Spinal cord (tissue), 10 donors: ENCODE results near the gene PLOD3. TPM values are rescaled to one million over a fixed set of nuclear protein-coding genes. Genes with fewer than 3 reads are reported as not detected.

Source experiments
- DNase-seq, 6 donors: peaks; one replicate each; pipeline versions ENCODE4 v3.0.0 to v3.0.0-alpha.2; 2013 to 2015; ENCODE audit warnings: low spot score in 6 of 6, low read depth in 4 of 6
- H3K27ac ChIP-seq: one replicate; pipeline ENCODE4 v1.5.1; 2013; ENCODE audit warnings: low read depth, low read length, control low read depth
- H3K27me3 ChIP-seq: one replicate; pipeline ENCODE4 v1.6.1; 2013; ENCODE audit warnings: low read length; ENCODE audit not compliant: control insufficient read depth, insufficient read depth
- H3K36me3 ChIP-seq: one replicate; pipeline ENCODE4 v1.6.1; 2013; ENCODE audit warnings: low read length; ENCODE audit not compliant: control insufficient read depth, insufficient read depth
- H3K4me1 ChIP-seq: one replicate; pipeline ENCODE4 v1.6.1; 2013; ENCODE audit warnings: low read length; ENCODE audit not compliant: control insufficient read depth, insufficient read depth
- H3K4me3 ChIP-seq: one replicate; pipeline ENCODE4 v1.5.1; 2013; ENCODE audit warnings: low read depth, low read length, control low read depth
- H3K9me3 ChIP-seq: one replicate; pipeline ENCODE4 v1.6.1; 2013; ENCODE audit warnings: low read length; ENCODE audit not compliant: control insufficient read depth, insufficient read depth
- WGBS: methylation state at CpG from one replicate; pipeline ENCODE4 v1.1.5; 2013; ENCODE audit warnings: missing lambda C conversion rate; ENCODE audit not compliant: insufficient coverage; 5-methylcytosine and 5-hydroxymethylcytosine counted together
- polyA plus RNA-seq, 2 donors: library from polyadenylated mRNA; unstranded; fragments of 120-200 nt; gene quantifications; one replicate each; pipeline ENCODE4 v1.2.1, GENCODE V29; 2013; ENCODE audit not compliant: insufficient read length in 2 of 2
- total RNA-seq, 2 donors: library from RNA; depleted of rRNA in 1 of 2; stranded (reverse); fragments of 120-200 nt in 1 of 2; fragments of >200 nt in 1 of 2; gene quantifications; one replicate each; pipeline versions ENCODE4 v1.2.3 to v1.2.4, GENCODE V29; 2013 to 2014
- donor health status: healthy.

PLOD3 gene
- total and polyA plus RNA-seq, 4 donors = 26.2 to 71.7 (median 48.5) TPM

DNA sequence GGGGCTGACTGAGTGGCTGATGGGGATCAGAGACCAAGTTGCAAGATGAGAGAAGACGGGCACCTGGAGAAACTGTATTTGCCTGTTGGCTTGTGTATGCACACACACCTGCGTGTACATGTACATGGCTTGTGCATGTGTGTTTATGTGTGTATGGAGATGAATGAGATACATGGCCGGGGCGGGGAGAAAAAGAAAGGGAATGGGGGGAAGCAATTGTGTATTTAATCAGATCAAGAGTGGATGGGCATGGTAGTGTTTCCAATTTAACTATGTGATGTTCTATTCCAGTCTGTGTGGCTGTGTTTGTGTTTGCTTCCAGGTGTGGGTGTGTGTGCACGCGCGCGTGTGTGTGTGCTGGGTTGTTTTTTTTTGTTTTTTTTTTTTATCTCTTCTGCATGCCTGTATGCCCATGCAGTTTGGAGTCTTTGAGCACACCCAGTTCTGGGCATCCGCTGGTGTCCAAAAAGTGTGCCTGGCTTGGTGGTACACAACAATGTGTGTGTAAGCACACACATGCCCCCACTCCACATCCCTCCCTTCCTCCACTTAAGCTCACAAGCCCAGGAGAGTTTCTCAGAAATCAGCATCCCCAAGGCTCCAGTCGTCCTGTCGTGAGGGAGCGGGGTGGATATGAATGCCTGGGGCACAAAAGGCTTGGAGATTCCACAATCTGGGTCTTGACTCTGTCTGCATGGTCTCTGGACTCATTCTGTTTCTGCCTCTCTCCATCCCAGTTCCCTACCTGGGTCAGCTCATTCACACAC is 49.6 kb downstream of the PLOD3 start:
- Histone ChIP-seq H3K27ac (no peak overlapping the region), H3K27me3 (peaks cover 86% of the 10 kb centered on the region), H3K4me3 (no peak overlapping the region), H3K4me1 (peaks cover 75% of the 10 kb centered on the region), H3K9me3 (no peaks in the 10 kb centered on the region), H3K36me3 (peaks cover 9% of the 10 kb centered on the region)
- DNase-seq = peak in 2 of 6 donors; percentile 5 to 23
- WGBS = 2% methylated on average over 8 of the region's 12 CpGs

DNA sequence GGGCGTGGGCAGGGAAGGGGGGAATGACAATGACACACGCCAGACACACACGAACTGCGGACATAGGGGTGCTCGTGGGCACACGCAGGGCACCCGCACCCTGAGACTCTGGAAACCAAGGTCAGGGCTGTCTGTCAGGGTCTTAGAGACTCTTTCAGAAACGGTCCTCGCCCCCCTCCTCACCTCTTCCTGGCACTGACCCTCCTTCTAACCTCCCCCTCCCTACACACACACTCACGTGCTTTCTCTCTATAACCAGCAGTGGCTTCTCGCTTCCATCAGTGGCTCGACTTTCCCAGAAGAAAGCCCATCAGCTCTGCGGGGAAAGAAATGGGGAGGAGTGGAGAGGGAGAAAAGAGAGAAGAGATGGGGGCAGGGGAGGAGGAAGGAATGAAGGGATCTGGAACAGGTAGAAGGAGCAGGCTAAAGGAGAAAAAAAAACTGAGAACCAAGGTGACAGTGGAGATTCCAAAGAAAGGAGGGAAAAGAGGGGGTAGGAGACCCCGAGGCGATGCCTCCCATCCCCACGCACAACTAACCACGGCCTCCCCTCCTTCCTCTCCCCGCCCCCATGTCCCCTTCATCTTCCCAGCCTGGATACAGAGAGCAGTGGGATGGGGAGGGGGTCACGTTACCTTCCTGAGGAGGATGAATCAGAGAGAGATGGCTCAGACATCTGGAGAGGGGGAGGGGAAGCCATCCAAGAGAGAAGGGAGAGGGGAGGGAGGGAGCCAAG is 50.3 kb downstream of the PLOD3 start:
- 1% methylated on average over 12 of the region's 19 CpGs for WGBS
- Histone ChIP-seq H3K36me3 (peaks cover 7% of the 10 kb centered on the region), H3K4me3 (peak overlapping the region; percentile 12), H3K4me1 (peaks cover 74% of the 10 kb centered on the region), H3K27me3 (peaks cover 79% of the 10 kb centered on the region), H3K27ac (no peak overlapping the region), H3K9me3 (no peaks in the 10 kb centered on the region)
- DNase-seq = peak in 2 of 6 donors; percentile 51 to 92

DNA sequence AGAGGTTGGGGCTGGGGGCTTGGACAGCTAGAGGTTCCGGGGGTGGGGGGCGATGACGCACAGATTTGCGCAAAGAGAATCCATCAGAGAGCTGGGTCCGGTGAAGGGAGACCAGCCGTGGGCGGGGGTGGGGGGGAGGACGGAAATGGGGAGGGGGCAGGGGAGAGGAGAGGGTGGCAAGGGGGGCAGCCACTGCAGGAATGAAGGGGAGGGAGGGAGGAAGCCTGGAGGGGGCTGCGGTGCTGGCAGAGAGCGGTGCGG is 50.8 kb downstream of the PLOD3 start:
- Histone ChIP-seq H3K9me3 (no peaks in the 10 kb centered on the region), H3K27ac (no peak overlapping the region), H3K36me3 (peaks cover 2% of the 10 kb centered on the region), H3K4me3 (peak overlapping the region; percentile 12), H3K27me3 (peaks cover 74% of the 10 kb centered on the region), H3K4me1 (peaks cover 70% of the 10 kb centered on the region)
- DNase-seq = no peak
- WGBS = 0% methylated on average over 3 of the region's 11 CpGs

DNA sequence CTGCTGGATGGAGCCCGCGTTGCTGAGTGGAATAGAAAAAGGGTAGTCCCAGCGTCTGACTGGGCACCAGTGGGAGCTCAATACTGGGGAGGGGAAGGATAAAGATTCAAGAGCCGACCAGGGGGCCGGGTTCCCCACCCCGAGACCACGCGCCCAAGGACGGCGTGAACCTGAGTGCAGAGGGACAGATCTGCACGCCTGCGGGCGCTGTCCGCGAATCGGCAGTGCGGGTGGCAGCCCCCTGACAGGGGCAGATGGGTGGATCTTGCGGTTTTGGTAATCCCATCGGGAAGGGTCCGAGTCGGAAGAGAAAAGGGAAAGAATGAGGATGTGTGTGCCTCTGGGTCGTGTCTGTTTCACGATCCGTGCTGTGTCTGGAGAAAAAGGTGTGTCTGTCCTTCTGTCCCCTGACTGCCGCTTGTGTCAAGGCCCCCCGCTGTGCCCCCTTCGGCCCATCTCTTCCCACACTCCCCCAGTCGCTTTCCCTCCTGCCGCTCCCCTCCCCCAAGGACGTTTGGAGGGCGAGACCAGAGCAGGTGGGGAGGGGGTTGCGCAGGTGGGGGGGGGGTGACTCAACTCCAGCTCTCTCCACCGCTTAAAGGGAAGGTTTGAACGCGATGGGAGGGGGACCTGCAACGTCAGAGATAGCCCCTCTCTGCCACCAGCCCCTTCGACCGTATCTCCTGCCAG is 51.3 kb downstream of the PLOD3 start:
- DNase-seq = peak in 2 of 6 donors; percentile 24 to 92
- Histone ChIP-seq H3K4me3 (peak overlapping the region; percentile 35), H3K27ac (peak overlapping the region; percentile 47), H3K36me3 (peaks cover 2% of the 10 kb centered on the region), H3K9me3 (no peaks in the 10 kb centered on the region), H3K27me3 (peaks cover 70% of the 10 kb centered on the region), H3K4me1 (peaks cover 66% of the 10 kb centered on the region)
- under 1% methylated on average over 22 of the region's 38 CpGs for WGBS

DNA sequence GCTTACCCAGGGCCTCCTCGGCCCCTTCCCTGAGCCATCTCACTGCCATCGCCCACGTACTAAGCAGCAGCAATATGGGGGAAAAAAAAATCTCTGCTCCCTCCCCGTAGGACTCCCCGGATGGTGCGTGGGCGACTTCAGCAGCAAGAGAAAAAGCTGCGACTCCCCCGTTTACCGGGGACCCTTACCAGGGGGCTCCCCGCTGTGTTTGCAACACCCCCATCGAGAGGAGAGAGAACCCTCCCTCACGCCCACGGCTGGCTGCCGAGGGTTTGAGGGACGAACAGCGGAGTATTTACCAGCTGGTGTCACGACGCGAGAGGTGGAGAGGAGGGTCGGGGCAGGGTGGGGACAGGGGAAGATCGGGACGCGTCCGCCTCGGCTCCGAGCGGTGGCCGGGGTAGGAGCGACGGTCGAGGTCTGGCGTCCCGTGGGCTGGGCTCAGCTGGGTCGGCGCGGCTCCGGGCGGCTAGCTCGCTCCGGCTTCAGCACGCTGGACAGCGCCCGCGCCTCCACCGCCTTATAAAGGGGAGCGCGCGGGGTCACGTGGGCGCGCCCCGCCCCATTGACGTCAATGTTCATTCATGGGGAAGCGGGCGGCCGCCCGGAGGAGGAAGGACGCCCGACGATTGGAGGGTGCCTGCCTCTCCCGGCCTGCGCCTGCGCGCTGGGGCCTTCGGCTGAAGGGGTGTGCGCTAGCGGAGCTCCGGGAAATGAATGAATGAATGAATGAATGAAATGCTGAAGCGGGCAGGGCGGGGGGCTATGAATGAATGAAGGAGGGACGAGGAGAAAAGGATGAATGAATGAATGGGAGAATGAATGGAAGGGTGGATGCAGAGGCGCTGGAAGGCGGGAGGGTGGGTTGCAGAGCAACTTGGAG is 52.1 kb downstream of the PLOD3 start, which contains the start of gene VGF:
Gene VGF, minus strand, starts transcription at position 495 of the 883 bp plus-strand sequence. CDS start 726 bp downstream, outside the sequence.
- Histone ChIP-seq H3K9me3 (no peaks in the 10 kb centered on the region), H3K4me1 (peaks cover 63% of the 10 kb centered on the region), H3K4me3 (peak within 1 kb of the TSS; percentile 41), H3K27ac (peak within 1 kb of the TSS; percentile 47), H3K27me3 (peaks cover 62% of the 10 kb centered on the region), H3K36me3 (peaks cover 9% of the 10 kb centered on the region)
- WGBS = 0% methylated on average over 67 of the region's 74 CpGs
- DNase-seq = peak; percentile 84 to 99 (median 90)

DNA sequence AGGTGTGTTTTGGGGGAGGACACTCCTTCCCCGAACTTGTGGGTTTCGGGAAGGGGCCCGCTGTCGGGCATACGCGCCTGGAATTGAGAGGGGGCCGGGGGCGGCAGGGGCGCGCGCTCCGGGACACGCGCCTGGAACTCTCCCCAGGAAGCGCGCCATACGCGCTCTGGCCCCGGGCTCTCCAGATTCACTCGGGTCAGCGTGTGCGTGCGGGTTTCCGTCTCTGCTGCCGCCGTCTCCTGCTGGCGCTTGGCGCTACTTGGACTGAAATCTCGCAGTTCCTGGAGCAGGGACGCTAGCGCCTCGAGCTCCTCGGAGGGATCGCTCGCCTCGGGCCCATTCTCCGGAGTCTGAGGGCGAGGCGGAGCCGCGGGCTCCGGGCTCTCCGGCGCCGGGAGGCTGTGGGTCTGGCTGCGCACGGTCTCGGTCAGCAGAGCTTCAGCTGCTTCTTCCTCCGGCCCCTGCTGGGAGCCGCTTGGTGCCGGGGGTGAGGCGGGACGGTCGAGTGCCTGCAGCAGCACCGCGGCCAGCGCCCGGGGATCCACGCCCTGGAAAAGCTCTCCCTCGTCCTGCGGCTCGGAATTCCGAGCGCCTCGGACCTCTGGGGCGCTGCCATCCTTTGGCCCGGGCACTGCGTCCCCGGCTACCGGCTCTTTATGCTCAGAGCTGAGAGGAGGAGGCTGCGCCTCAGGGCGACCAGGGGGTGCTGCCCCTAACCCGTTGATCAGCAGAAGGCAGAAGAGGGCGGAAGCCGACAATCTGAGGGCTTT is 53.1 kb downstream of the PLOD3 start:
- Histone ChIP-seq H3K27me3 (peaks cover 51% of the 10 kb centered on the region), H3K27ac (no peak overlapping the region), H3K4me1 (peaks cover 53% of the 10 kb centered on the region), H3K4me3 (peak overlapping the region; percentile 41), H3K9me3 (no peaks in the 10 kb centered on the region), H3K36me3 (peaks cover 20% of the 10 kb centered on the region)
- WGBS = under 1% methylated on average over 75 of the region's 75 CpGs
- DNase-seq = peak in 1 of 6 donors; percentile 28

DNA sequence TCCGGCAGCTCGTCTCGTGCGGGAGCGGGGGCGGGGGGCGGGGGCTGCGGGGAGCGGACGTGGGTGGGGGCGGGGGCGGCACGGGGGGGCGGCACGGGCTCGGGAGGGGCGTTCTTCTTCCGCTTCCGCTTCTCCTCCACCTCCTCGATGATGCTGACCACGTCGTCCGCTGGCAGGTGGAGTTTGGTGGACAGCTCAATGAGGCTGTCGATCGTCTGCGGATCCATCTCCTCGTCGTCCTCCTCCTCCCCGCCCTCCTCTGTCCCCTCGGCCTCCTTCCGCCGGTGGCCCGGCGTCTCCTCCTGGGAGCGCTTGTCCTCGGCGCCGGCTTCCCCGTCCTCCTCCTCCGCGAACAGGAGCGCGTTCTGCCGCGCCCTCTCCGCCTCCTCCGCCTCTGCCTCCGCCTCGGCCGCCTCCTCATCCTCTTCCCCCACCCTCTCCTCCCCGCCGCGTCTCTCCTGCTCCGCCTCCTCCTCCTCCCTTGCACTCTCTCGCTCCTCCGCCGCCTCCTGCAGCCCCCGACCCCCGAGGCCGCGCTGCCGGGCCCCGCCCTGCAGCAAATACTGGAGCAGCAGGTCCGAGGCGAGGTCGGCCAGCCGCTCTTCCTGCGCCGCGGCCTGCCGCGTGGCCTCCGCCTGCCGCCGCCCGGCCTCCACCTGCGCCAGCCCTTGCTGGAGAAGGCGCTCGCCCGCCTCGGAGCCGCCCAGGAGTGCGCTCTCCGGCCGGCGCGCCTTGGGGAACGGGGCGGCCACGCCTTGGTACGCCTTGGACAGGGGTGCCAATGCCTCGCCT is 53.9 kb downstream of the PLOD3 start:
- WGBS = 0% methylated on average over 69 of the region's 92 CpGs
- H3K9me3 ChIP-seq = no peaks in the 10 kb centered on the region
- peaks cover 48% of the 10 kb centered on the region for H3K4me1 ChIP-seq
- peaks cover 28% of the 10 kb centered on the region for H3K36me3 ChIP-seq
- no peak overlapping the region for H3K27ac ChIP-seq
- H3K4me3 ChIP-seq = peak overlapping the region; percentile 41
- DNase-seq = peak in 2 of 6 donors; percentile 78 to 95
- H3K27me3 ChIP-seq = peaks cover 43% of the 10 kb centered on the region

DNA sequence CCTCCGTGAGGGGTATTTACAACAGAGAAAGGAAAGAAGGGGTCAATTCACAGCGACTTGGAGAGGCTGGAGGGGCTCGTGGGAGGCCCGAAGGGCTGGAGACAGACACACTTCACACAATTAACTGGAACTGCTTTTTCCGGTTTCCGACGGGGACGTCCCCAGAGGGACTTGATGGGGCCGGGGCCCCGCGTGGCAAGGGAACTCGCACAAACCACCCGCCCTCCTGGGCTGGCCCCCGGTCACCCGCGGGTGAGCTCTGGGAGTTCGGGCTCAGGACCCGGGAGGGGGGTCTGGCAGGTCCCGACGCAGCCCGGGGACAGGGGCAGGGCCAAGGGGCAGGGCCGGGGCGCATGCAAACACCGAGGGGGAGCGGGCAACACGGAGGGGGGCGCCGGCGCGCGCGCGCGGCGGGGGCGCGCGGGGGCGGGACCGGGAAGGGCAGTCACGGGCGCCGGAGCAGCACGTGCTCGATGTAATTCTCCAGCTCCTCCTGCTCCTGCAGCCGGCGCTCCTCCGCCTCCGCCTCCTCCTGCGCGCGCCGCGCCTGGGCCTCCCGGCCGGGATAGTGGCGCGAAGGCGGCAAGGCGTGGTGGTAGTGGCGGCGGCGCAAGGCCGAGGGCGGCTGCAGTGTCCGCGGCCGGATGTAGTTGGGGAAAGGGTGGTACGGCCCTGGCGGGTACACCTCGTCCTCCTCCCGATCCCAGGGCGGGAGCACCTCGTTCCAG is 54.7 kb downstream of the PLOD3 start:
- Histone ChIP-seq H3K27me3 (peaks cover 36% of the 10 kb centered on the region), H3K9me3 (no peaks in the 10 kb centered on the region), H3K4me1 (peaks cover 48% of the 10 kb centered on the region), H3K36me3 (peaks cover 32% of the 10 kb centered on the region), H3K27ac (no peak overlapping the region), H3K4me3 (no peak overlapping the region)
- under 1% methylated on average over 68 of the region's 74 CpGs for WGBS
- DNase-seq = peak in 2 of 6 donors; percentile 86 to 89
